ENCODE measurements around the gene TJP1. TPM values are rescaled to one million over a fixed set of nuclear protein-coding genes. Genes with fewer than 3 reads are reported as not detected.

The TJP1 gene
- total and polyA plus RNA-seq, 2 of the 8 experiments (the other 6 are each of a cell fraction or from before 2014, with no cell fraction given), result 46.3 to 138 TPM

DNA sequence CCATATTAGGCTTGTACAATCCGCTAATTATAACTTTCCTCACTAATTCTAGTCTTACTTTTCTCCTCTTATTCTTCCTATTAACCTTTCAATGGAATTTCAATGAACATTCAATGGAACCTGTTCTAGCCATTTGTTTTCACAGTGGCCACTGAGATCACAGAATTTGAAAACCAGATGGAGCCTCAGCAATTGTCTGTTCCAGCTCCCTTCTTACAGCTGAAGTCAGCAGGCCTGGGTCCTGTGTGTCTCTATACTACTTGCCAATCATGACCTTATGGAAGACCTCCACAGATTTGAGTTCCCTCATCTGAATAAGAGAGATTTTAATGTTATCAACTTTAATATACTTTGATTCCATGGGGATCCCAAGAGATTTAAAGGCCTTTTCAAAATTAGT lies 36.6 kb downstream of the TJP1 start (continued):
- TF ChIP-seq BCL11A (IDR thresholded peaks at IDR 0.05; ENCODE audit: low read depth in 2 of 2, low read length in 2 of 2), result no peak
- TF ChIP-seq RNF2 (IDR thresholded peaks at IDR 0.05; ENCODE audit: borderline replicate concordance, low read depth, low read length, missing control alignments, poor library complexity, severe bottlenecking), result no peak
- TF ChIP-seq POLR2AphosphoS5 (IDR thresholded peaks at IDR 0.05; ENCODE audit: low read depth, low read length), result no peak
- TF ChIP-seq HDAC6 (IDR thresholded peaks at IDR 0.05; ENCODE audit: low read depth, low read length), result no peak
- no peak for TF ChIP-seq SIRT6 (IDR thresholded peaks at IDR 0.05; ENCODE audit: low read length)
- TF ChIP-seq EZH2 (IDR thresholded peaks at IDR 0.05; ENCODE audit: low read depth, low read length, severe bottlenecking), result no peak
- no peak for TF ChIP-seq SIX5 (IDR thresholded peaks at IDR 0.05; ENCODE audit: low read depth, low read length)
